ENCODE data around the gene DDIT4L. TPM values are rescaled to one million over a fixed set of nuclear protein-coding genes. Genes with fewer than 3 reads are reported as not detected.

The DDIT4L gene, protein sequence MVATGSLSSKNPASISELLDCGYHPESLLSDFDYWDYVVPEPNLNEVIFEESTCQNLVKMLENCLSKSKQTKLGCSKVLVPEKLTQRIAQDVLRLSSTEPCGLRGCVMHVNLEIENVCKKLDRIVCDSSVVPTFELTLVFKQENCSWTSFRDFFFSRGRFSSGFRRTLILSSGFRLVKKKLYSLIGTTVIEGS
- polyA plus RNA-seq (2011; rRNA removed) (1.2 and 1.6 TPM in 2 replicates), polyA minus RNA-seq (2011; rRNA and poly(A)+ RNA removed) (0.41 and 0.66 TPM in 2 replicates)

DNA sequence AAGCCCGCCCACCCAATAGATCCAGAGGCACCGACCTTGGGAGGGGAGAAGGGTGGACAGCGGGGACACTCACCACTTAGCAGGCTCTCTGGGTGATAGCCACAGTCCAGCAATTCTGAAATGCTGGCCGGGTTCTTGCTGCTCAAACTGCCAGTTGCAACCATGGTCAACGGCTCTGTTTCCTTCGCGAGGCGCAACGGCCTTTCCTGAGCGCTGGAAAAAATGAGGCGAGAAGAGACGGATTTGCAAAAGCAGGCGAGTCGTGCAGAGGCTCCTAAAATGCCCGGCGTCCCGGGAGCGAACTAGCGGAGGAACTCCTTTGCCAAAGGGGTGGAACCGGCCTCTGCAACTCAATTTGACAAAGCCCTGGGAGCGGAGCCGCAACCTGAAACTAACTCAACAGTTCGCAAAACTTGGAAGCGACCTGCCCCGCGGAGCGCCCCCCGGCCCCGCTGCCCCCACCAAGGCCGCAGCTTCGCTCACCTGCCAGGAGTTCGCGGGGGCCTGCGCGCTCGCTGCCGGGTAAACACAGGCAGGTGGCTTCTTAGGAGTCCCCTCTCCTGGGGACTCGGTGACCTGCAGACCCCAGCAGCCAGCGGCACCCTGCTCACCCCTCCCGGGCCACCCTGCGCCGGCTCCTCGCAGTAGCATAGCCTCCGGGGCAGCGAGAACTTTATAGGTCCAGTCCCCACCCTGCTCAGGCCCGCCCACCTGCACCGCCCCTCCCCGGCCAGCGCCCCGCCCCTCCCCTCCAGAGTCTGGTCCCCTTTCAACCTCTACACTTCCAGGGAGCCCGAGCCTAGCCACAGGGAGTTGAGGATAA is at the start of gene DDIT4L:
DDIT4L (minus strand) TSS at position 649 of the 823 bp plus-strand sequence; CDS start at position 164, 485 bp downstream.
- TF ChIP-seq, protein P1, sequence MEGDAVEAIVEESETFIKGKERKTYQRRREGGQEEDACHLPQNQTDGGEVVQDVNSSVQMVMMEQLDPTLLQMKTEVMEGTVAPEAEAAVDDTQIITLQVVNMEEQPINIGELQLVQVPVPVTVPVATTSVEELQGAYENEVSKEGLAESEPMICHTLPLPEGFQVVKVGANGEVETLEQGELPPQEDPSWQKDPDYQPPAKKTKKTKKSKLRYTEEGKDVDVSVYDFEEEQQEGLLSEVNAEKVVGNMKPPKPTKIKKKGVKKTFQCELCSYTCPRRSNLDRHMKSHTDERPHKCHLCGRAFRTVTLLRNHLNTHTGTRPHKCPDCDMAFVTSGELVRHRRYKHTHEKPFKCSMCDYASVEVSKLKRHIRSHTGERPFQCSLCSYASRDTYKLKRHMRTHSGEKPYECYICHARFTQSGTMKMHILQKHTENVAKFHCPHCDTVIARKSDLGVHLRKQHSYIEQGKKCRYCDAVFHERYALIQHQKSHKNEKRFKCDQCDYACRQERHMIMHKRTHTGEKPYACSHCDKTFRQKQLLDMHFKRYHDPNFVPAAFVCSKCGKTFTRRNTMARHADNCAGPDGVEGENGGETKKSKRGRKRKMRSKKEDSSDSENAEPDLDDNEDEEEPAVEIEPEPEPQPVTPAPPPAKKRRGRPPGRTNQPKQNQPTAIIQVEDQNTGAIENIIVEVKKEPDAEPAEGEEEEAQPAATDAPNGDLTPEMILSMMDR (IDR thresholded peaks at IDR 0.05; ENCODE audit: insufficient read depth, low read depth, low read length), result no peak
- ChIA-PET POLR2A (no interaction called here), CTCF (no interaction called here)
- H3K36me3 ChIP-seq (ENCODE audit: control insufficient read depth, insufficient read depth, low read length), result no peaks in the 10 kb centered on the region
- peak within 1 kb of the TSS; percentile 69 for H3K4me3 ChIP-seq (ENCODE audit: low read depth, low read length)
- DNase-seq (ENCODE audit: low read depth), result no peak
- H3K27me3 ChIP-seq (ENCODE audit: control insufficient read depth, insufficient read depth, low read length), result no peaks in the 10 kb centered on the region

DNA sequence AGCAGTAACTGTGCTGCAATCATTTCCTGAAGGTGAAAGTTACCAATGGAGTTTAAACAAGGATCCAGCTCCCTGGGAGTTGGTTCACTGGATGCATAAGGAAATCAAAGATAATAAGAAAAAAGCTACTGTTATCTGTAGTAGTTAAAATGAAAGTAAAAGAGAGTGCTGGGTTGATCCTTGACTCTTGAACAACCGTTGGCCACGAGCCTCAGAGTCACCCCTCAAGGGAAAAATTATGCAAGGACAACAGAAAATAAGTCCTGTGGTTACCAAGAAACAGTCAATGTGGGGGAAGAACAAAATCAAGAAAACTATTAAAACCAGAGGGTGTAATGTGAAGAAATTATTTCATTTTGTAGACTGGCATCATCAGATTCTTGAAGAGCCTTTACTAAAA is 49.7 kb upstream of the DDIT4L start:
- no peak for DNase-seq (ENCODE audit: low read depth)
- no peak overlapping the region for H3K4me3 ChIP-seq (ENCODE audit: low read depth, low read length)
- TF ChIP-seq, protein P1 (IDR thresholded peaks at IDR 0.05; ENCODE audit: insufficient read depth, low read depth, low read length), result no peak
- H3K36me3 ChIP-seq (ENCODE audit: control insufficient read depth, insufficient read depth, low read length), result no peaks in the 10 kb centered on the region
- ChIA-PET POLR2A (no interaction called here), CTCF (no interaction called here)
- no peaks in the 10 kb centered on the region for H3K27me3 ChIP-seq (ENCODE audit: control insufficient read depth, insufficient read depth, low read length)

DNA sequence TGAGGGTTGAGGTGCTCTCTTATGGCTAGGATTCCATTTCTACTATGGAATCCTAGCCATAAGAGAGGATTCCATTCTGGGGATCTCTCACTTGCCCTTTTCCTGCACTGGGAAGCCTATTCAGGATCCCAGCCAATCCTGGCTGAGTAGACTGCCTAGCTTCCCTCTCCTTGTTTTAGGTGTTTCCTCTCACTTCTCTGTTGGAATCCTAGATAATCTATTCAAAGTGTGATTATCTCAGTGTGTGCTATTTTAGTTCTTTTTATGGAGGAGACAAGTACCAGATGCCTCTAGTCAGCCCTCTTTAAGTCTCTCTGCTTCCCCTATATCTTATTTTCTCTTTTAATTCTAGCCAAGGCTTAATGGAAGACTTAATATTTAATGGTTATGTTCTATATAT is 34.5 kb upstream of the DDIT4L start:
- POLR2A ChIA-PET, result no interaction called here
- TF ChIP-seq, protein P1 (IDR thresholded peaks at IDR 0.05; ENCODE audit: insufficient read depth, low read depth, low read length), result no peak
- Histone ChIP-seq H3K36me3 (ENCODE audit: control insufficient read depth, insufficient read depth, low read length) (no peaks in the 10 kb centered on the region), H3K4me3 (ENCODE audit: low read depth, low read length) (no peak overlapping the region), H3K27me3 (ENCODE audit: control insufficient read depth, insufficient read depth, low read length) (no peaks in the 10 kb centered on the region)
- CTCF ChIA-PET, result interaction anchor here (0.5 kb wide), 1 partner anchor 10 kb away, joined by 6 read pairs; no protein-coding TSS in a partner anchor
- DNase-seq (ENCODE audit: low read depth), result no peak

DNA sequence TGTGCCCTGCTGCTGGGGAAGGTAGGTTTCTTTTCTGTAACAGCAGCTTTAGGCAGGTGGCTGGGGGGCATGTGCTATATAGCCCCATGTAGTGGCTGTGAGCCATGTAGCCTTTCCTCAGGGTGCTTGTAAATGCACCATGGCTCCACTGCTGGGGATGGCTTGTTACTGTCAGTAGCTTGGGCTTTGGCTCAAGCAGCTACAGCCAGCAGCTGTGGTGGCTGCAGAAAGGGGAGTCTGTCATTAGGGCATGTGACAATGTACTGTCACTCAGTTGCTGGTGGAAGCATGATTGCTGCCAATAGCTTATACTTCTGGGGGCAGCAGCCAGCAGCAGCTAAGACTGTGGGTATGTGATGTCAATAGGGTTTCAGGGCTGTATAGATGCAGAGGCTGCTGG is 33.9 kb upstream of the DDIT4L start:
- ChIA-PET POLR2A (no interaction called here), CTCF (interaction anchor here (1.0 kb wide), 1 partner anchor 9 kb away, joined by 4 read pairs; no protein-coding TSS in a partner anchor)
- no peak for DNase-seq (ENCODE audit: low read depth)
- H3K36me3 ChIP-seq (ENCODE audit: control insufficient read depth, insufficient read depth, low read length), result no peaks in the 10 kb centered on the region
- no peak overlapping the region for H3K4me3 ChIP-seq (ENCODE audit: low read depth, low read length)
- TF ChIP-seq, protein P1 (IDR thresholded peaks at IDR 0.05; ENCODE audit: insufficient read depth, low read depth, low read length), result no peak
- no peaks in the 10 kb centered on the region for H3K27me3 ChIP-seq (ENCODE audit: control insufficient read depth, insufficient read depth, low read length)

DNA sequence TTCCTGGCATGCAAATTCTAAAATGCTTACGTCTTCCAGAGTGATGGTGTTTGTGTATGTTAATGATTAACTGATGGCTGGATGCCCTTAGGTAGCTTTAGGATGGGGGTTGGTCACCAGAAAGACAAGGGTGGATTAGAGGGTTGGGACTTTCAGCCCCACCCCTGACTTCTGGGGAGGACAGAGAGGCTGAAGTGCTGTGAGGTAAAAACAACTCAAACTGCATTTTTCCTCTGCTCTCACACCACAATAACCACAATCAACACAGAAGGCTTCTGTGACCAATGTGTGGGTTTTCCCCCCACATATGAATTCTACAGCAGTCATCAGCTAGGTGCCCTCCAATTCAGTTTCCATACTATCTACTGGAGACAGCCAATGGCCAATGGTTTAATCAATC is 18.7 kb upstream of the DDIT4L start:
- CTCF ChIA-PET, result no interaction called here
- no peak for DNase-seq (ENCODE audit: low read depth)

More for the DNA sequence above, 18.7 kb upstream of the DDIT4L start:
- TF ChIP-seq, protein P1 (IDR thresholded peaks at IDR 0.05; ENCODE audit: insufficient read depth, low read depth, low read length), result no peak
- Histone ChIP-seq H3K27me3 (ENCODE audit: control insufficient read depth, insufficient read depth, low read length) (no peaks in the 10 kb centered on the region), H3K4me3 (ENCODE audit: low read depth, low read length) (no peak overlapping the region), H3K36me3 (ENCODE audit: control insufficient read depth, insufficient read depth, low read length) (no peaks in the 10 kb centered on the region)
- POLR2A ChIA-PET, result no interaction called here

Measured in BJ (cell line).